ENCODE results near the gene ANGPTL2. TPM values are rescaled to one million over a fixed set of nuclear protein-coding genes. Genes with fewer than 3 reads are reported as not detected.

Gene ANGPTL2
- total RNA-seq, 1 experiment from 2014 or later = 0.08 TPM

DNA sequence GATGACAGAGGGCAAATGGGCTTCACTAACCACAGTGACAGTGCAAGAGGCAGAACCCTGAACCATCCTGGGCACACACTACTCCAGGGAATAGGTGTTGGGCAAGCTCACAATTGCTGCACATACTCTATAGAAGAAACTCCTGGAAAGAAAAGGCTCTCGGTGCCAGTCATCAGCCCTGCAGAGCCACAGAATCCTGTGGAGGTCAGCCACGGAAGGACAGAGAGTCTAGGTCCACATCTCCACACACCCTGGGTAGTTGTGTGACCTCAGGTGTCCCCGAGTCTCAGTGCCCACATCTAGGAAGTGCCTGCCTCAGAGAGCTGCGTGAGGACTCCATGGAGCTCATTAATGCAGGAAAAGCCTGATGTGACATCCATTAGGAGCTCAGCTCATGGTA, 16.0 kb upstream of the ANGPTL2 start:
- BruUV-seq (replicated peaks) = no TSS peak
- Histone ChIP-seq H3K4me1 (ENCODE audit: control insufficient read depth, insufficient read depth, low read length) (no peaks in the 10 kb centered on the region; the same call in 1 of the 2 replicates), H3K36me3 (ENCODE audit: control insufficient read depth, insufficient read depth, low read length) (no peaks in the 10 kb centered on the region), H3K4me3 (ENCODE audit: low read depth in 2 of 2, low read length in 2 of 2) (no peak overlapping the region), H3K27me3 (ENCODE audit: control insufficient read depth, insufficient read depth, low read length) (no peaks in the 10 kb centered on the region), H3K27ac (ENCODE audit: low read length) (no peak overlapping the region), H3K9me3 (ENCODE audit: control insufficient read depth, insufficient read depth, low read depth, low read length) (no peaks in the 10 kb centered on the region)
- no peak for DNase-seq (ENCODE audit: low read depth, low spot score)
- ChIA-PET POLR2A (no interaction called here), CTCF (no interaction called here)
- TF ChIP-seq POLR2AphosphoS5 (IDR thresholded peaks at IDR 0.05; ENCODE audit: low read depth, low read length) (no peak), SIN3A (IDR thresholded peaks at IDR 0.05; ENCODE audit: borderline replicate concordance, insufficient read depth, low read depth, low read length) (no peak), TCF7L2 (IDR thresholded peaks at IDR 0.05; ENCODE audit: low read depth, low read length) (no peak)
- TF ChIP-seq, protein P1, sequence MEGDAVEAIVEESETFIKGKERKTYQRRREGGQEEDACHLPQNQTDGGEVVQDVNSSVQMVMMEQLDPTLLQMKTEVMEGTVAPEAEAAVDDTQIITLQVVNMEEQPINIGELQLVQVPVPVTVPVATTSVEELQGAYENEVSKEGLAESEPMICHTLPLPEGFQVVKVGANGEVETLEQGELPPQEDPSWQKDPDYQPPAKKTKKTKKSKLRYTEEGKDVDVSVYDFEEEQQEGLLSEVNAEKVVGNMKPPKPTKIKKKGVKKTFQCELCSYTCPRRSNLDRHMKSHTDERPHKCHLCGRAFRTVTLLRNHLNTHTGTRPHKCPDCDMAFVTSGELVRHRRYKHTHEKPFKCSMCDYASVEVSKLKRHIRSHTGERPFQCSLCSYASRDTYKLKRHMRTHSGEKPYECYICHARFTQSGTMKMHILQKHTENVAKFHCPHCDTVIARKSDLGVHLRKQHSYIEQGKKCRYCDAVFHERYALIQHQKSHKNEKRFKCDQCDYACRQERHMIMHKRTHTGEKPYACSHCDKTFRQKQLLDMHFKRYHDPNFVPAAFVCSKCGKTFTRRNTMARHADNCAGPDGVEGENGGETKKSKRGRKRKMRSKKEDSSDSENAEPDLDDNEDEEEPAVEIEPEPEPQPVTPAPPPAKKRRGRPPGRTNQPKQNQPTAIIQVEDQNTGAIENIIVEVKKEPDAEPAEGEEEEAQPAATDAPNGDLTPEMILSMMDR (IDR thresholded peaks at IDR 0.05) = no peak
- TF ChIP-seq, protein P2, sequence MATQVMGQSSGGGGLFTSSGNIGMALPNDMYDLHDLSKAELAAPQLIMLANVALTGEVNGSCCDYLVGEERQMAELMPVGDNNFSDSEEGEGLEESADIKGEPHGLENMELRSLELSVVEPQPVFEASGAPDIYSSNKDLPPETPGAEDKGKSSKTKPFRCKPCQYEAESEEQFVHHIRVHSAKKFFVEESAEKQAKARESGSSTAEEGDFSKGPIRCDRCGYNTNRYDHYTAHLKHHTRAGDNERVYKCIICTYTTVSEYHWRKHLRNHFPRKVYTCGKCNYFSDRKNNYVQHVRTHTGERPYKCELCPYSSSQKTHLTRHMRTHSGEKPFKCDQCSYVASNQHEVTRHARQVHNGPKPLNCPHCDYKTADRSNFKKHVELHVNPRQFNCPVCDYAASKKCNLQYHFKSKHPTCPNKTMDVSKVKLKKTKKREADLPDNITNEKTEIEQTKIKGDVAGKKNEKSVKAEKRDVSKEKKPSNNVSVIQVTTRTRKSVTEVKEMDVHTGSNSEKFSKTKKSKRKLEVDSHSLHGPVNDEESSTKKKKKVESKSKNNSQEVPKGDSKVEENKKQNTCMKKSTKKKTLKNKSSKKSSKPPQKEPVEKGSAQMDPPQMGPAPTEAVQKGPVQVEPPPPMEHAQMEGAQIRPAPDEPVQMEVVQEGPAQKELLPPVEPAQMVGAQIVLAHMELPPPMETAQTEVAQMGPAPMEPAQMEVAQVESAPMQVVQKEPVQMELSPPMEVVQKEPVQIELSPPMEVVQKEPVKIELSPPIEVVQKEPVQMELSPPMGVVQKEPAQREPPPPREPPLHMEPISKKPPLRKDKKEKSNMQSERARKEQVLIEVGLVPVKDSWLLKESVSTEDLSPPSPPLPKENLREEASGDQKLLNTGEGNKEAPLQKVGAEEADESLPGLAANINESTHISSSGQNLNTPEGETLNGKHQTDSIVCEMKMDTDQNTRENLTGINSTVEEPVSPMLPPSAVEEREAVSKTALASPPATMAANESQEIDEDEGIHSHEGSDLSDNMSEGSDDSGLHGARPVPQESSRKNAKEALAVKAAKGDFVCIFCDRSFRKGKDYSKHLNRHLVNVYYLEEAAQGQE (IDR thresholded peaks at IDR 0.05; ENCODE audit: insufficient read depth in 1 of 2, low read depth in 2 of 2, low read length in 1 of 2) = no peak
- in situ Hi-C loops (cut with HindIII; ENCODE audit: low pct_unique_long_range_greater_than_20kb, low sequenced_read_pairs) (no loop called here), intact Hi-C loops (cut with micrococcal nuclease; ENCODE audit: unreplicated experiment) (no loop called here)
- no peak for ATAC-seq

DNA sequence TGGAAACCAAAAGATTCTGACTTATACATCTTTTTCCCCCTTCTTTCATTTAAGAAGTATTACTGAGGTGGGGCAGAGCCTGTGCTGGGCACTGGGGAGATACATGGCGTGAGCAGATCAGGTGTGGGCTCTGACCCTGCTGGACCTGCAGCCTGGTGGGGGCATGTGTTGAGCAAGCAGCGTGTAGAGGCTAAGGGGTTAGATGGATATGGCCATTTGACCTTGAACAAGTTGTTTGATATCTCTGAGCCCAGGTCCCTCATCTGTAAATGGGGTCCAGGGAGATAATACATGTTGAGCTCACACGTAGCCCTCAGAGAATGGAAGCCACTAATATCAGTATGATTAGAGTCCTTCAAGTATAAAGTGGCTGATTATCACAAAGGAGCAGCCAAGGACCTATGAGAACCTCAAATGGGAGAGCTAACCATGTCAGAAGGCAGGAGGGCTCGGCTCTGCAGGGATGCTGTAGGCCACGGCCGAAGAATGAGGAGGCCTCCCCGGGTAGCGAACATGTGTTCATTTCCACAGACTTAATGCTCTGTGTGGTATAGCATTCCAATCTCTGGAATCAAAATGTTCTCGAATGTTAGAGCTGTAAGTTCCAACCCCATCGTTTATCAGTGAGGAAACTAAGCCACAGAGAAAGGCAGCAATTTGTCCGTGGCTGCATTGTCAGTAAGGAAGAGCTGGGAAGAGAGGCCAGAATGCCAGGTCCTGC, 15.4 kb upstream of the ANGPTL2 start:
- TF ChIP-seq POLR2AphosphoS5 (IDR thresholded peaks at IDR 0.05; ENCODE audit: low read depth, low read length) (no peak), TCF7L2 (IDR thresholded peaks at IDR 0.05; ENCODE audit: low read depth, low read length) (no peak), SIN3A (IDR thresholded peaks at IDR 0.05; ENCODE audit: borderline replicate concordance, insufficient read depth, low read depth, low read length) (no peak)
- TF ChIP-seq, protein P1 (IDR thresholded peaks at IDR 0.05) = no peak
- TF ChIP-seq, protein P2 (IDR thresholded peaks at IDR 0.05; ENCODE audit: insufficient read depth in 1 of 2, low read depth in 2 of 2, low read length in 1 of 2) = no peak
- CTCF ChIA-PET = no interaction called here
- in situ Hi-C loops (cut with HindIII; ENCODE audit: low pct_unique_long_range_greater_than_20kb, low sequenced_read_pairs) = no loop called here
- no peaks in the 10 kb centered on the region for H3K27me3 ChIP-seq (ENCODE audit: control insufficient read depth, insufficient read depth, low read length)
- H3K4me3 ChIP-seq (ENCODE audit: low read depth in 2 of 2, low read length in 2 of 2) = no peak overlapping the region
- no peaks in the 10 kb centered on the region for H3K36me3 ChIP-seq (ENCODE audit: control insufficient read depth, insufficient read depth, low read length)
- BruUV-seq (replicated peaks) = no TSS peak
- POLR2A ChIA-PET = no interaction called here
- H3K9me3 ChIP-seq (ENCODE audit: control insufficient read depth, insufficient read depth, low read depth, low read length) = no peaks in the 10 kb centered on the region
- no peak overlapping the region for H3K27ac ChIP-seq (ENCODE audit: low read length)
- DNase-seq (ENCODE audit: low read depth, low spot score) (no peak), ATAC-seq (no peak)
- intact Hi-C loops (cut with micrococcal nuclease; ENCODE audit: unreplicated experiment) = no loop called here
- H3K4me1 ChIP-seq (ENCODE audit: control insufficient read depth, insufficient read depth, low read length) = no peaks in the 10 kb centered on the region; the same call in 1 of the 2 replicates

All from Panc1 (cell line).